Measurements from ENCODE around the gene RALGDS. TPM values are rescaled to one million over a fixed set of nuclear protein-coding genes. Genes with fewer than 3 reads are reported as not detected.

The RALGDS gene
- polyA plus RNA-seq, 1 donor (not counting 4 experiments of a cell fraction or from before 2014, with no cell fraction given): 22.6 TPM

GRCh38 chr9:133076691-133077090 is 44.3 kb downstream of the RALGDS start:
- dilution Hi-C loops (cut with MboI; ENCODE audit: extremely low pct_ligation_motif_present, low sequenced_read_pairs): no loop called here
- no peak overlapping the region for H2AFZ ChIP-seq (ENCODE audit: control insufficient read depth, low read length)
- H3K79me2 ChIP-seq (ENCODE audit: control insufficient read depth, insufficient read depth, low read length): no peaks in the 10 kb centered on the region
- no peaks in the 10 kb centered on the region for H4K20me1 ChIP-seq (ENCODE audit: control insufficient read depth, extremely low read depth, insufficient read depth, low read length)
- peaks cover 6% of the 10 kb centered on the region for H3K4me1 ChIP-seq (ENCODE audit: control insufficient read depth, extremely low read depth, insufficient read depth, low read length)
- FAIRE-seq: no peak
- no peak overlapping the region for H3K9ac ChIP-seq (ENCODE audit: control insufficient read depth, extremely low read depth, insufficient read depth, low read length)
- no peak overlapping the region for H3K27ac ChIP-seq (ENCODE audit: control insufficient read depth, insufficient read depth, low read length)
- peaks cover 21% of the 10 kb centered on the region for H3K27me3 ChIP-seq (ENCODE audit: control insufficient read depth, extremely low read depth, insufficient read depth, low read length)
- no peak for DNase-seq (ENCODE audit: low read depth, low spot score)
- TF ChIP-seq CTCF (optimal IDR thresholded peaks at IDR 0.05 in 1 of 3, IDR thresholded peaks at IDR 0.05 in 1 of 3, conservative IDR thresholded peaks at IDR 0.05 in 1 of 3; ENCODE audit: extremely low read depth in 1 of 3, insufficient read depth in 2 of 3, low read length in 3 of 3) (no peak), EZH2 (IDR thresholded peaks at IDR 0.05; ENCODE audit: low read length) (no peak)
- no peak overlapping the region for H3K4me2 ChIP-seq (ENCODE audit: control insufficient read depth, extremely low read depth, insufficient read depth, low read depth, low read length)
- no peaks in the 10 kb centered on the region for H3K36me3 ChIP-seq (ENCODE audit: control insufficient read depth in 2 of 2, extremely low read depth in 1 of 2, insufficient read depth in 2 of 2, low read length in 2 of 2)
- no peak overlapping the region for H3K4me3 ChIP-seq (ENCODE audit: control insufficient read depth in 2 of 3, extremely low read depth in 1 of 3, insufficient read depth in 2 of 3, low read depth in 1 of 3, low read length in 3 of 3)
- no peaks in the 10 kb centered on the region for H3K9me1 ChIP-seq (ENCODE audit: control insufficient read depth, extremely low read depth, insufficient read depth, low read length)
- no peaks in the 10 kb centered on the region for H3K9me3 ChIP-seq (ENCODE audit: control insufficient read depth, low read depth, low read length)

DNA sequence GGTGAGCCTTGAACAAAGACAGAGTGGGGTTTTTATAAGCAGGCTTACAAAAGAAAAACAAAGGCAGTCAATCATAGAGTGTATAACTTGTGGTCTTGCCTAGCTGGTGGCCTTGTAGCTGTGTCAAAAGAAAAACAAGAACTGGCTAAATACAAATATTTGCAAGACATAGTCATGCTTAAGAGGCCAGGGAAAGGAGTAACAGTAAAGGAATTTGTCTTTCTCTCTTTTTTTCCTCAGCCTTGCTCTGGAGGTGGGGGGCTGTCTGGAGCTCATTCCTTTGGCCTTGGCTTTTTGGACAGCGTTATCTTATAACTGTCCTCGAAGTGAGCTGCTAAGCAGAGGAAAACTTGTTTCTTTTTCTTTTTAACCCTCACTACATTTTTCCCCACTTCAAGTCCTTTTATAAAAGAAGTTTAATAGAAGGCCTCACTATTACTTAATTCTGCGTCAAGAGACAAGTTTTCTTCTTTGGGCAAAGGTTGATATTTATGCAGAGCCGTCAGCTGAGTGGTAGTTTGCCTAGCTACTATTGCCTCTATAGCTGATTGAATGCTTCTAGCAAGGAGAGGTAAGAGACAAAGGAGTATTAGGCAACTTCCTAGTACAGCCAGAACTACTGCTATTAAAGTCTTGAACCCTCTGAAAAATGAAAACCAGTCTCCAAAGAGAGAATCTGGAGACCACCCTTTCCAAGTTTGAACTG is 45.0 kb downstream of the RALGDS start:
- Histone ChIP-seq H4K20me1 (ENCODE audit: control insufficient read depth, extremely low read depth, insufficient read depth, low read length) (no peaks in the 10 kb centered on the region), H3K27ac (ENCODE audit: control insufficient read depth, insufficient read depth, low read length) (no peak overlapping the region), H3K9me3 (ENCODE audit: control insufficient read depth, low read depth, low read length) (no peaks in the 10 kb centered on the region), H3K36me3 (ENCODE audit: control insufficient read depth in 2 of 2, extremely low read depth in 1 of 2, insufficient read depth in 2 of 2, low read length in 2 of 2) (no peaks in the 10 kb centered on the region), H3K9me1 (ENCODE audit: control insufficient read depth, extremely low read depth, insufficient read depth, low read length) (no peaks in the 10 kb centered on the region), H3K27me3 (ENCODE audit: control insufficient read depth, extremely low read depth, insufficient read depth, low read length) (peaks cover 21% of the 10 kb centered on the region), H3K9ac (ENCODE audit: control insufficient read depth, extremely low read depth, insufficient read depth, low read length) (no peak overlapping the region), H3K4me1 (ENCODE audit: control insufficient read depth, extremely low read depth, insufficient read depth, low read length) (peaks cover 6% of the 10 kb centered on the region), H2AFZ (ENCODE audit: control insufficient read depth, low read length) (no peak overlapping the region), H3K4me2 (ENCODE audit: control insufficient read depth, extremely low read depth, insufficient read depth, low read depth, low read length) (no peak overlapping the region), H3K4me3 (ENCODE audit: control insufficient read depth in 2 of 3, extremely low read depth in 1 of 3, insufficient read depth in 2 of 3, low read depth in 1 of 3, low read length in 3 of 3) (no peak overlapping the region), H3K79me2 (ENCODE audit: control insufficient read depth, insufficient read depth, low read length) (no peaks in the 10 kb centered on the region)
- no peak for FAIRE-seq
- no peak for TF ChIP-seq EZH2 (IDR thresholded peaks at IDR 0.05; ENCODE audit: low read length)
- no peak for TF ChIP-seq CTCF (optimal IDR thresholded peaks at IDR 0.05 in 1 of 3, IDR thresholded peaks at IDR 0.05 in 1 of 3, conservative IDR thresholded peaks at IDR 0.05 in 1 of 3; ENCODE audit: extremely low read depth in 1 of 3, insufficient read depth in 2 of 3, low read length in 3 of 3)
- dilution Hi-C loops (cut with MboI; ENCODE audit: extremely low pct_ligation_motif_present, low sequenced_read_pairs): no loop called here
- no peak for DNase-seq (ENCODE audit: low read depth, low spot score)
